Testis (tissue), 3 donors: ENCODE measurements around the gene CEP78. TPM values are rescaled to one million over a fixed set of nuclear protein-coding genes. Genes with fewer than 3 reads are reported as not detected.

Experiments used
- DNase-seq: peaks from one replicate; pipeline ENCODE4 v3.0.0-alpha.2; 2019
- H3K27ac ChIP-seq, 2 donors: fragments of 200-600 bp; sonication (generic); one replicate each; pipeline ENCODE4 v1.5.1; 2019
- H3K27me3 ChIP-seq: fragments of 200-600 bp; sonication (generic); one replicate; pipeline ENCODE4 v1.5.1; 2019
- H3K36me3 ChIP-seq: fragments of 200-600 bp; sonication (generic); one replicate; pipeline ENCODE4 v1.5.1; 2017; ENCODE audit warnings: low read depth; ENCODE audit errors: missing control alignments
- H3K4me1 ChIP-seq: fragments of 200-600 bp; sonication (generic); one replicate; pipeline ENCODE4 v1.5.1; 2019
- H3K4me3 ChIP-seq, 2 donors: fragments of 200-600 bp; sonication (generic); one replicate each; pipeline ENCODE4 v1.5.1; 2017 to 2019
- H3K9me3 ChIP-seq: fragments of 200-600 bp; sonication (generic); one replicate; pipeline ENCODE4 v1.5.1; 2017
- POLR2A ChIP-seq: fragments of 450-650 bp; IDR thresholded peaks from one replicate; pipeline ENCODE4 v1.6.1; 2017; ENCODE audit warnings: antibody characterized with exemption, mild to moderate bottlenecking, moderate library complexity
- WGBS, 2 donors: methylation state at CpG; one replicate each; pipeline ENCODE4 v1.1.5; 2018; 5-methylcytosine and 5-hydroxymethylcytosine counted together
- intact Hi-C: fragments of 100-400 bp; cut with DNase I; formaldehyde crosslinking; loops from one replicate; pipeline ENCODE4 v1.15.1; 2023; ENCODE audit warnings: low total_unique reads
- polyA plus RNA-seq: library from polyadenylated mRNA; stranded (reverse); fragments of 350-450 nt; fragmentation: Illumina TruSeq; extraction: RNeasy Lipid Tissue Mini Kit (QIAGEN cat#74804); gene quantifications from one replicate; pipeline ENCODE4 v1.2.3, GENCODE V29; 2014; ENCODE audit warnings: low read depth, low replicate concordance; ENCODE audit not compliant: insufficient read depth
- total RNA-seq, 2 donors: library from RNA; depleted of rRNA; stranded (reverse); fragments of >200 nt; gene quantifications; one replicate each; pipeline ENCODE4 v1.2.3, GENCODE V29; 2016
- TF ChIP-seq, protein P1 (sequence below), 3 experiments: fragments of 450-650 bp in 2 of 3; fragments of 200-600 bp in 1 of 3; sonication (generic) in 1 of 3; IDR thresholded peaks; one replicate each; pipeline ENCODE4 v1.5.1; 2016 to 2019; ENCODE audit warnings: antibody characterized with exemption in 3 of 3, mild to moderate bottlenecking in 2 of 3, moderate library complexity in 1 of 3

The CEP78 gene
- total and polyA plus RNA-seq, 3 donors from 2014 or later = 28.2 to 50.2 (median 37.4) TPM

DNA sequence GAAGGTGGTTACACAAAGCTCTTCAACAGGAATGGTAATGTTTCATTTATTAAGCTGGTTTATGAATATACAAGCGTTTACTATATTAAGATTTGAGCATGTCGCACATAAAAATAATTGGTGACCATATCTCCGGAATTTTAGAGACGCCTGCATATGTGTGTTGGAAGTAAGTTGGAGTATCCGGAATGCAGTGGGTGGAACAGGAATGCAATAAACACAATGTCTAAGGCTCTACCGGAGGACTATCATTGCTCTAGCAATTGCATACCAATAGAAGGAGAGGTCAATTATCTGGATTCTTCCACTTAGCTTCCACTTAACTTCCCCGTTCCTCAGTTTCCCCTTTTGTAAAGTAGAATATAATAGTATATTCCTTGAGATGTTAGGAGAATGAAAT is 1.1 kb upstream of the CEP78 start:
- Histone ChIP-seq H3K9me3 (no peaks in the 10 kb centered on the region), H3K27ac (no peak overlapping the region), H3K36me3 (no peaks in the 10 kb centered on the region), H3K4me3 (peak overlapping the region; percentile 71 to 89), H3K4me1 (peaks cover 4% of the 10 kb centered on the region), H3K27me3 (no peaks in the 10 kb centered on the region)
- DNase-seq = no peak
- WGBS, 2 donors = 26 to 30% methylated on average over 7 of the region's 7 CpGs
- TF ChIP-seq POLR2A = no peak
- TF ChIP-seq, protein P1, sequence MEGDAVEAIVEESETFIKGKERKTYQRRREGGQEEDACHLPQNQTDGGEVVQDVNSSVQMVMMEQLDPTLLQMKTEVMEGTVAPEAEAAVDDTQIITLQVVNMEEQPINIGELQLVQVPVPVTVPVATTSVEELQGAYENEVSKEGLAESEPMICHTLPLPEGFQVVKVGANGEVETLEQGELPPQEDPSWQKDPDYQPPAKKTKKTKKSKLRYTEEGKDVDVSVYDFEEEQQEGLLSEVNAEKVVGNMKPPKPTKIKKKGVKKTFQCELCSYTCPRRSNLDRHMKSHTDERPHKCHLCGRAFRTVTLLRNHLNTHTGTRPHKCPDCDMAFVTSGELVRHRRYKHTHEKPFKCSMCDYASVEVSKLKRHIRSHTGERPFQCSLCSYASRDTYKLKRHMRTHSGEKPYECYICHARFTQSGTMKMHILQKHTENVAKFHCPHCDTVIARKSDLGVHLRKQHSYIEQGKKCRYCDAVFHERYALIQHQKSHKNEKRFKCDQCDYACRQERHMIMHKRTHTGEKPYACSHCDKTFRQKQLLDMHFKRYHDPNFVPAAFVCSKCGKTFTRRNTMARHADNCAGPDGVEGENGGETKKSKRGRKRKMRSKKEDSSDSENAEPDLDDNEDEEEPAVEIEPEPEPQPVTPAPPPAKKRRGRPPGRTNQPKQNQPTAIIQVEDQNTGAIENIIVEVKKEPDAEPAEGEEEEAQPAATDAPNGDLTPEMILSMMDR (IDR thresholded peaks at IDR 0.05) = no peak
- intact Hi-C loops = no loop called here

DNA sequence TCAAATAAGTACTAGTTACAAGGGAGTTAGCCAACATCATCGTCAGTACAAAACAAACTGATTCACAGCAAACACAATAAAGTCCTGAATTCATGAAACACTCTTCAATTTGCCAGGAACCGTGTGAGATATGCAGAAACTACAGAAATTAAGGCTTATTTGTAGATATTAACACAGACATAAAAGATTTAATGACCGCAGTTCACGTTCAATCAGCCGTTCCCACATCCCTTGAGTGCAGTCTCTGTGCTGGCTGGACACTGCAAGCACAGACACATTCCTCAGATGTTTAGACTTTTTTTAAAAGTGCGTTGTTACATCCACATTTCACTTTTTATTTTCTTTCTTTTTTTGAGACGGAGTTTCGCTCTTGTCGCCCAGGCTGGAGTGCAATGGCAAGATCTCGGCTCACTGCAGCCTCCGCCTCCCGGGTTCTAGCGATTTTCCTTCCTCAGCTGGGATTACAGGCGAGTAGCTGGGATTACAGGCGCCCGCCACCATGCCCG is 566 bp upstream of the CEP78 start:
- TF ChIP-seq, protein P1 (IDR thresholded peaks at IDR 0.05) = no peak
- no peak for TF ChIP-seq POLR2A
- Histone ChIP-seq H3K36me3 (no peaks in the 10 kb centered on the region), H3K4me3 (peak overlapping the region; percentile 71 to 89), H3K4me1 (peaks cover 4% of the 10 kb centered on the region), H3K27me3 (no peaks in the 10 kb centered on the region), H3K27ac (peak overlapping the region; percentile 81 to 87), H3K9me3 (no peaks in the 10 kb centered on the region)
- no peak for DNase-seq
- intact Hi-C loops = no loop called here
- 1% methylated on average over 17 of the region's 17 CpGs for WGBS, 2 donors

DNA sequence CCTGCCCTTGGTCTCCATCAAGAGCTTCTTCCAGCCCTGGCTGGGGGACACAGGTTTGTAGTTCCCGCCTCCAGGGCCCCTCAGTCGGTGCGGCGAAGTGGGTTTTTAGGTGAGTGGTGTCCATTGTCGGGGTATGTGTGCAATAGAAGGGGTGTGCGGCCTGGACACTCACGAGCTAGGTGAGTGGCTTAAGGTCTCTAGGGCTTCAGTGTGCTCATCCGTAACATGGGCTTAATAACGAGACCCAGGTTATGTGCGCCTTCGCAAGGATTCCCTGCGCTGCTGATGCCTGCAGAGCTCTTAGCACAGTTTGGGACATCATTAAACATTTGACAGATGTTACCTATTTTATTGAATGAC is 656 bp downstream of the CEP78 start:
- no peaks in the 10 kb centered on the region for H3K9me3 ChIP-seq
- no peaks in the 10 kb centered on the region for H3K36me3 ChIP-seq
- DNase-seq = peak; percentile 23
- peak overlapping the region; percentile 81 to 87 for H3K27ac ChIP-seq
- no peak for TF ChIP-seq POLR2A
- TF ChIP-seq, protein P1 (IDR thresholded peaks at IDR 0.05) = no peak
- intact Hi-C loops = no loop called here
- H3K27me3 ChIP-seq = no peaks in the 10 kb centered on the region
- H3K4me3 ChIP-seq = peak overlapping the region; percentile 71 to 89
- 5 to 7% methylated on average over 12 of the region's 12 CpGs for WGBS, 2 donors
- H3K4me1 ChIP-seq = peaks cover 4% of the 10 kb centered on the region

DNA sequence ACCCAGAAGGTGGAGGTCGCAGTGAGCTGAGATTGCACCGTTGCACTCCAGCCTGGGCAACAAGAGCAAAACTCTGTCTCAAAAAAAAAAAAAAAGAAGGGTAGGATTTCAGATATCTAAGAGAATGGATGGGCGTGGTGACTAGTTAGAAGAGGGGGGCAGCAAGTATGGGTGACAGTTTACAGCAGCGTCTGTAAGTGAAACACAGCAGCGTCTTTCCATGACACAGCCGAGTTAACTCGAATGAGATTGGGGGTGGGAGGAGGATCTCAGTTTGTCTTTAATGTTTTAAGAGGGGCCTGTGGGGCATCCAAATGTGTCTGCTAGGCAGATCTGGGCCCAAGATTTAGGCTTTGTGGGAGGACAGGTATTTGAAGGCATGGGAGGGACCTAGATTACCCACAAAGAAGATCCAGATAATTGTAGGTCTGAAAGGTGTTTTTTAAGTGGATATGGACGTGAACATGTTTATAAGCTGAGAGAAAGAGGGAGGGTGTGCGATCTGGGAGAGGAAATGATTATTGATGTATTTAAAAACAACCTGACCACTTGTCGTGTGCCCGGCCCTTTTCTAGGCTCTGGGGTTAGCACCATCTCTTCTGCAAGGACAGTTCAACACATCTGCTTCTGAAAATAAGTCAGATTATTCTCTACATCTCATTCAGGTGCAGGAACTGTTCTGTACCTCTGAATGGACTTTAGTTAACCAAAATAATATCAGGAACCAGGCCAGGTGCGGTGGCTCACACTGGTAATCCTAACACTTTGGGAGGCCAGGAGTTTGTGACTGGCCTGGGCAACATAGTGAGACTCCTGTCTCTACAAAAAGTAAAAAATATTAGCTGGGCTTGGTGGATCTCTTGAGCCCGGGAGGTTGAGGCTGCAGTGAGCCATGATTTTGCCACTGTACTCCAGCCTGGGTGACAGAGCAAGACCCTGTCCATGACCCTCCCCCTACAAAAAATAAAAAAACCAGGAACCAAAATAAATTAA is 2.5 kb downstream of the CEP78 start:
- WGBS, 2 donors = 79 to 88% methylated on average over 13 of the region's 13 CpGs

More for the DNA sequence above, 2.5 kb downstream of the CEP78 start:
- peaks cover 4% of the 10 kb centered on the region for H3K4me1 ChIP-seq
- no peaks in the 10 kb centered on the region for H3K36me3 ChIP-seq
- H3K9me3 ChIP-seq = no peaks in the 10 kb centered on the region
- no peak overlapping the region for H3K4me3 ChIP-seq
- H3K27me3 ChIP-seq = no peaks in the 10 kb centered on the region
- no peak overlapping the region for H3K27ac ChIP-seq
- intact Hi-C loops = no loop called here
- DNase-seq = no peak
- no peak for TF ChIP-seq POLR2A
- TF ChIP-seq, protein P1 (IDR thresholded peaks at IDR 0.05) = no peak
